ENCODE measurements around the gene SH2D2A. TPM values are rescaled to one million over a fixed set of nuclear protein-coding genes. Genes with fewer than 3 reads are reported as not detected.

SH2D2A gene
- total and polyA plus RNA-seq, 9 of the 15 experiments (the other 6 are each of a cell fraction or from before 2014, with no cell fraction given): 0.89 to 33.6 (median 6.9) TPM

GRCh38 chr1:156860113-156860627, 43.5 kb upstream of the SH2D2A start (continued):
- TF ChIP-seq E2F8 (IDR thresholded peaks at IDR 0.05; ENCODE audit: low read depth, partially characterized antibody) (no peak), PATZ1 (CRISPR knock-in tag; IDR thresholded peaks at IDR 0.05; ENCODE audit: borderline replicate concordance) (no peak), MCM5 (IDR thresholded peaks at IDR 0.05; ENCODE audit: low read depth) (no peak), MEIS2 (IDR thresholded peaks at IDR 0.05; ENCODE audit: partially characterized antibody) (no peak), YBX1 (IDR thresholded peaks at IDR 0.05) (no peak), ZEB2 (IDR thresholded peaks at IDR 0.05) (peak; percentile 60), E2F5 (CRISPR knock-in tag; IDR thresholded peaks at IDR 0.05) (no peak), HNRNPH1 (optimal IDR thresholded peaks at IDR 0.05; ENCODE audit: low read depth, low read length) (no peak), MIER1 (IDR thresholded peaks at IDR 0.05; ENCODE audit: low read depth) (peak; percentile 50; the same call in 1 of the 2 replicates), HMBOX1 (IDR thresholded peaks at IDR 0.05) (no peak), GABPA (tag; conservative IDR thresholded peaks at IDR 0.05; ENCODE audit: low read depth) (no peak), ZNF121 (CRISPR knock-in tag; conservative IDR thresholded peaks at IDR 0.05) (no peak), FIP1L1 (IDR thresholded peaks at IDR 0.05; ENCODE audit: low read depth, low read length, poor library complexity, severe bottlenecking) (peak; percentile 34), BRF1 (IDR thresholded peaks at IDR 0.05; ENCODE audit: borderline replicate concordance, extremely low read depth, insufficient read length) (no peak), MNT (conservative IDR thresholded peaks at IDR 0.05) (peak in 1 of 2 experiments; percentile 50; a peak in 1 of 4 replicates), ESRRB (CRISPR knock-in tag; IDR thresholded peaks at IDR 0.05; ENCODE audit: borderline replicate concordance) (no peak)

Data from K562 (cell line).